ENCODE data around the gene DCUN1D2.

The DCUN1D2 gene

GRCh38 chr13:113420833-113421600 lies 69.5 kb downstream of the DCUN1D2 start:
- no peak overlapping the region for H3K4me2 ChIP-seq (ENCODE audit: low read length)
- no peak for TF ChIP-seq EZH2phosphoT487 (IDR thresholded peaks at IDR 0.05; ENCODE audit: borderline replicate concordance, low read length)
- no peak for TF ChIP-seq CTCF (IDR thresholded peaks at IDR 0.05; ENCODE audit: low read depth, low read length, poor library complexity, severe bottlenecking)
- no peaks in the 10 kb centered on the region for H3K9me2 ChIP-seq (replicated peaks; ENCODE audit: control insufficient read depth, low read length)
- H3K9me3 ChIP-seq (ENCODE audit: control insufficient read depth, insufficient read depth, low read length): no peaks in the 10 kb centered on the region
- no peaks in the 10 kb centered on the region for H3K27me3 ChIP-seq (ENCODE audit: control insufficient read depth, low read length)
- H4K20me1 ChIP-seq (ENCODE audit: control insufficient read depth, insufficient read depth, low read depth, low read length): no peaks in the 10 kb centered on the region
- H3K27ac ChIP-seq (ENCODE audit: low read depth, low read length): no peak overlapping the region
- no peaks in the 10 kb centered on the region for H3K79me2 ChIP-seq (ENCODE audit: control insufficient read depth, low read length)
- no peak overlapping the region for H3K4me3 ChIP-seq (ENCODE audit: low read length)
- H3K36me3 ChIP-seq (ENCODE audit: control insufficient read depth, low read length): no peaks in the 10 kb centered on the region
- H3F3A ChIP-seq (ENCODE audit: control insufficient read depth, insufficient read depth): no peaks in the 10 kb centered on the region
- peaks cover 13% of the 10 kb centered on the region for H3K4me1 ChIP-seq (ENCODE audit: control insufficient read depth, low read length)

- H3F3A ChIP-seq (ENCODE audit: control insufficient read depth, insufficient read depth): no peaks in the 10 kb centered on the region
- H3K36me3 ChIP-seq (ENCODE audit: control insufficient read depth, low read length): no peaks in the 10 kb centered on the region
- no peaks in the 10 kb centered on the region for H3K9me2 ChIP-seq (replicated peaks; ENCODE audit: control insufficient read depth, low read length)
- H3K4me3 ChIP-seq (ENCODE audit: low read length): no peak overlapping the region
- no peaks in the 10 kb centered on the region for H4K20me1 ChIP-seq (ENCODE audit: control insufficient read depth, insufficient read depth, low read depth, low read length)
- H3K4me1 ChIP-seq (ENCODE audit: control insufficient read depth, low read length): peaks cover 13% of the 10 kb centered on the region
- no peaks in the 10 kb centered on the region for H3K79me2 ChIP-seq (ENCODE audit: control insufficient read depth, low read length)
- TF ChIP-seq CTCF (IDR thresholded peaks at IDR 0.05; ENCODE audit: low read depth, low read length, poor library complexity, severe bottlenecking) (no peak), EZH2phosphoT487 (IDR thresholded peaks at IDR 0.05; ENCODE audit: borderline replicate concordance, low read length) (no peak)
- no peak overlapping the region for H3K4me2 ChIP-seq (ENCODE audit: low read length)
- no peaks in the 10 kb centered on the region for H3K27me3 ChIP-seq (ENCODE audit: control insufficient read depth, low read length)
- no peaks in the 10 kb centered on the region for H3K9me3 ChIP-seq (ENCODE audit: control insufficient read depth, insufficient read depth, low read length)
- H3K27ac ChIP-seq (ENCODE audit: low read depth, low read length): no peak overlapping the region
These were observed 70.3 kb downstream of the DCUN1D2 start for GRCh38 chr13:113420232-113420631.

- Histone ChIP-seq H3K27me3 (ENCODE audit: control insufficient read depth, low read length) (no peaks in the 10 kb centered on the region), H3K79me2 (ENCODE audit: control insufficient read depth, low read length) (no peaks in the 10 kb centered on the region), H3K4me1 (ENCODE audit: control insufficient read depth, low read length) (peaks cover 13% of the 10 kb centered on the region), H3K36me3 (ENCODE audit: control insufficient read depth, low read length) (no peaks in the 10 kb centered on the region), H3K9me2 (replicated peaks; ENCODE audit: control insufficient read depth, low read length) (no peaks in the 10 kb centered on the region), H3K27ac (ENCODE audit: low read depth, low read length) (no peak overlapping the region), H3K4me2 (ENCODE audit: low read length) (no peak overlapping the region), H3F3A (ENCODE audit: control insufficient read depth, insufficient read depth) (no peaks in the 10 kb centered on the region), H4K20me1 (ENCODE audit: control insufficient read depth, insufficient read depth, low read depth, low read length) (no peaks in the 10 kb centered on the region), H3K4me3 (ENCODE audit: low read length) (no peak overlapping the region), H3K9me3 (ENCODE audit: control insufficient read depth, insufficient read depth, low read length) (no peaks in the 10 kb centered on the region)
- TF ChIP-seq EZH2phosphoT487 (IDR thresholded peaks at IDR 0.05; ENCODE audit: borderline replicate concordance, low read length): no peak
- no peak for TF ChIP-seq CTCF (IDR thresholded peaks at IDR 0.05; ENCODE audit: low read depth, low read length, poor library complexity, severe bottlenecking)
These were observed 70.8 kb downstream of the DCUN1D2 start for GRCh38 chr13:113419531-113420193.
